H1 (cell line): Measurements from ENCODE around the gene GPSM1.

ENCODE experiments used
- BRCA1 ChIP-seq: IDR thresholded peaks from 2 replicates; pipeline ENCODE4 v1.6.1; 2012; ENCODE audit warnings: low read depth, low read length, improper control_type of control experiment
- CEBPB ChIP-seq: IDR thresholded peaks from 2 replicates; pipeline ENCODE4 v1.6.1; 2012; ENCODE audit warnings: low read depth, low read length
- EP300 ChIP-seq, 2 experiments: IDR thresholded peaks; 1 replicate in 1 of 2; 2 replicates in 1 of 2; pipeline ENCODE4 v1.6.1; 2011 to 2012; ENCODE audit warnings: low read depth in 2 of 2, low read length in 2 of 2, mild to moderate bottlenecking in 2 of 2, borderline replicate concordance in 1 of 2, inconsistent platforms in 1 of 2, moderate library complexity in 1 of 2
- EZH2 ChIP-seq: fragments of 200-600 bp; sonication (generic); IDR thresholded peaks from 2 replicates; pipeline ENCODE4 v1.7.1; 2012; ENCODE audit warnings: low read depth, mild to moderate bottlenecking, moderate library complexity, low read length, inconsistent platforms; ENCODE audit not compliant: severe bottlenecking
- POLR2A ChIP-seq, 2 experiments: IDR thresholded peaks; 1 replicate in 1 of 2; 2 replicates in 1 of 2; pipeline ENCODE4 v1.6.1; 2011; ENCODE audit warnings: low read depth in 2 of 2, low read length in 2 of 2, mild to moderate bottlenecking in 2 of 2; ENCODE audit errors: control extremely low read depth in 1 of 2
- POLR2AphosphoS5 ChIP-seq: IDR thresholded peaks from 2 replicates; pipeline ENCODE4 v1.6.1; 2011; ENCODE audit warnings: low read depth, low read length
- RXRA ChIP-seq: IDR thresholded peaks from 2 replicates; pipeline ENCODE4 v1.6.1; 2011; ENCODE audit warnings: low read depth, mild to moderate bottlenecking, low read length, moderate library complexity; ENCODE audit not compliant: insufficient read depth
- TF ChIP-seq, protein P1 (sequence below): fragments of 300-600 bp; sonication (generic); IDR thresholded peaks from 2 replicates; pipeline ENCODE4 v1.7.1; 2012; ENCODE audit warnings: low read length, moderate library complexity, mild to moderate bottlenecking, inconsistent platforms; ENCODE audit not compliant: insufficient replicate concordance
- TF ChIP-seq, protein P2 (sequence below): IDR thresholded peaks from 2 replicates; pipeline ENCODE4 v1.6.1; 2011; ENCODE audit warnings: low read length, improper control_type of control experiment

DNA sequence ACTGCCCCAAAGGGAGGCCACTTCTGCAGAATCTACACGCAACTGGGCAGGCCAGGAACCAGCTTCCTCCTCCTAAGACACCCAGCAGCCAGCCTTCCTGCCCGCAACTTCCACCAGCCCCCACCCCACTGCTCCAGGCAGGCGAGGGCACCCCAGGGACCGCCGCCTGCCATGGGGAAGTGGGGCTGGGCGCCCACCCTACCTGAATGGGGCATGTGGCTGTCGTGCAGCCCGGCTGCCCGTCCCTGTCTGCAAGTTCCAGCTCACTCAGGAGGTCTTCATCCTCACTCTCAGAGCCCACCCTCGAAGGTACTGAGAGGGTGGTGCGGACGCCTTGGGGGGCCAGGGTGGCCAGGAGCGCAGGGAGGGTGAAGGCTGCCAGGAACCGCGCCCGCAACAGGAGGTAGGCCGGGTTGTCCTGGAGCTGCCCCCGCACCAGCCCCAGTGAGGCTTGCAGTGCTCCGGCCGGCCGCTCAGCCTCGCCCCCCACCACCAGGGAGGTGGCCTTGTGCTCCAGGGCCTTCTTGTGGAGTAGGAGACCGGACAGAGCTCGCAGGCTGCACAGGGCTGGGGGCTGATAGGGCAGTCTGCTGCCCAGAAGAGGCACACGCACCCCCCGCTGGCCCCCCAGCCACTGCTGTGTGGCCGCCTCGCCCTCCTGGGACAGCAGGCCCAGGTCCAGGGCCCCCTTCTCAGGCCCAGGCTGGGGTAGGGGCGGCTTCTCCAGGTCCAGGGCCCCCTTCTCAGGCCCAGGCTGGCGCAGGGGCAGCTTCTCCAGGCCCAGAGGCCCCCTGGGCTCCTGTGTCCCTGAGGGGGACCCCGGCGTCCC, 50.2 kb downstream of the GPSM1 start:
- no peak for TF ChIP-seq CEBPB
- TF ChIP-seq POLR2AphosphoS5 = no peak; the same call in 1 of the 2 replicates
- TF ChIP-seq EZH2 = no peak
- TF ChIP-seq BRCA1 = no peak
- TF ChIP-seq RXRA = no peak
- TF ChIP-seq POLR2A (IDR thresholded peaks at IDR 0.05; ENCODE audit: control extremely low read depth in 1 of 2, low read depth in 2 of 2, low read length in 2 of 2) = no peak
- TF ChIP-seq, protein P1, sequence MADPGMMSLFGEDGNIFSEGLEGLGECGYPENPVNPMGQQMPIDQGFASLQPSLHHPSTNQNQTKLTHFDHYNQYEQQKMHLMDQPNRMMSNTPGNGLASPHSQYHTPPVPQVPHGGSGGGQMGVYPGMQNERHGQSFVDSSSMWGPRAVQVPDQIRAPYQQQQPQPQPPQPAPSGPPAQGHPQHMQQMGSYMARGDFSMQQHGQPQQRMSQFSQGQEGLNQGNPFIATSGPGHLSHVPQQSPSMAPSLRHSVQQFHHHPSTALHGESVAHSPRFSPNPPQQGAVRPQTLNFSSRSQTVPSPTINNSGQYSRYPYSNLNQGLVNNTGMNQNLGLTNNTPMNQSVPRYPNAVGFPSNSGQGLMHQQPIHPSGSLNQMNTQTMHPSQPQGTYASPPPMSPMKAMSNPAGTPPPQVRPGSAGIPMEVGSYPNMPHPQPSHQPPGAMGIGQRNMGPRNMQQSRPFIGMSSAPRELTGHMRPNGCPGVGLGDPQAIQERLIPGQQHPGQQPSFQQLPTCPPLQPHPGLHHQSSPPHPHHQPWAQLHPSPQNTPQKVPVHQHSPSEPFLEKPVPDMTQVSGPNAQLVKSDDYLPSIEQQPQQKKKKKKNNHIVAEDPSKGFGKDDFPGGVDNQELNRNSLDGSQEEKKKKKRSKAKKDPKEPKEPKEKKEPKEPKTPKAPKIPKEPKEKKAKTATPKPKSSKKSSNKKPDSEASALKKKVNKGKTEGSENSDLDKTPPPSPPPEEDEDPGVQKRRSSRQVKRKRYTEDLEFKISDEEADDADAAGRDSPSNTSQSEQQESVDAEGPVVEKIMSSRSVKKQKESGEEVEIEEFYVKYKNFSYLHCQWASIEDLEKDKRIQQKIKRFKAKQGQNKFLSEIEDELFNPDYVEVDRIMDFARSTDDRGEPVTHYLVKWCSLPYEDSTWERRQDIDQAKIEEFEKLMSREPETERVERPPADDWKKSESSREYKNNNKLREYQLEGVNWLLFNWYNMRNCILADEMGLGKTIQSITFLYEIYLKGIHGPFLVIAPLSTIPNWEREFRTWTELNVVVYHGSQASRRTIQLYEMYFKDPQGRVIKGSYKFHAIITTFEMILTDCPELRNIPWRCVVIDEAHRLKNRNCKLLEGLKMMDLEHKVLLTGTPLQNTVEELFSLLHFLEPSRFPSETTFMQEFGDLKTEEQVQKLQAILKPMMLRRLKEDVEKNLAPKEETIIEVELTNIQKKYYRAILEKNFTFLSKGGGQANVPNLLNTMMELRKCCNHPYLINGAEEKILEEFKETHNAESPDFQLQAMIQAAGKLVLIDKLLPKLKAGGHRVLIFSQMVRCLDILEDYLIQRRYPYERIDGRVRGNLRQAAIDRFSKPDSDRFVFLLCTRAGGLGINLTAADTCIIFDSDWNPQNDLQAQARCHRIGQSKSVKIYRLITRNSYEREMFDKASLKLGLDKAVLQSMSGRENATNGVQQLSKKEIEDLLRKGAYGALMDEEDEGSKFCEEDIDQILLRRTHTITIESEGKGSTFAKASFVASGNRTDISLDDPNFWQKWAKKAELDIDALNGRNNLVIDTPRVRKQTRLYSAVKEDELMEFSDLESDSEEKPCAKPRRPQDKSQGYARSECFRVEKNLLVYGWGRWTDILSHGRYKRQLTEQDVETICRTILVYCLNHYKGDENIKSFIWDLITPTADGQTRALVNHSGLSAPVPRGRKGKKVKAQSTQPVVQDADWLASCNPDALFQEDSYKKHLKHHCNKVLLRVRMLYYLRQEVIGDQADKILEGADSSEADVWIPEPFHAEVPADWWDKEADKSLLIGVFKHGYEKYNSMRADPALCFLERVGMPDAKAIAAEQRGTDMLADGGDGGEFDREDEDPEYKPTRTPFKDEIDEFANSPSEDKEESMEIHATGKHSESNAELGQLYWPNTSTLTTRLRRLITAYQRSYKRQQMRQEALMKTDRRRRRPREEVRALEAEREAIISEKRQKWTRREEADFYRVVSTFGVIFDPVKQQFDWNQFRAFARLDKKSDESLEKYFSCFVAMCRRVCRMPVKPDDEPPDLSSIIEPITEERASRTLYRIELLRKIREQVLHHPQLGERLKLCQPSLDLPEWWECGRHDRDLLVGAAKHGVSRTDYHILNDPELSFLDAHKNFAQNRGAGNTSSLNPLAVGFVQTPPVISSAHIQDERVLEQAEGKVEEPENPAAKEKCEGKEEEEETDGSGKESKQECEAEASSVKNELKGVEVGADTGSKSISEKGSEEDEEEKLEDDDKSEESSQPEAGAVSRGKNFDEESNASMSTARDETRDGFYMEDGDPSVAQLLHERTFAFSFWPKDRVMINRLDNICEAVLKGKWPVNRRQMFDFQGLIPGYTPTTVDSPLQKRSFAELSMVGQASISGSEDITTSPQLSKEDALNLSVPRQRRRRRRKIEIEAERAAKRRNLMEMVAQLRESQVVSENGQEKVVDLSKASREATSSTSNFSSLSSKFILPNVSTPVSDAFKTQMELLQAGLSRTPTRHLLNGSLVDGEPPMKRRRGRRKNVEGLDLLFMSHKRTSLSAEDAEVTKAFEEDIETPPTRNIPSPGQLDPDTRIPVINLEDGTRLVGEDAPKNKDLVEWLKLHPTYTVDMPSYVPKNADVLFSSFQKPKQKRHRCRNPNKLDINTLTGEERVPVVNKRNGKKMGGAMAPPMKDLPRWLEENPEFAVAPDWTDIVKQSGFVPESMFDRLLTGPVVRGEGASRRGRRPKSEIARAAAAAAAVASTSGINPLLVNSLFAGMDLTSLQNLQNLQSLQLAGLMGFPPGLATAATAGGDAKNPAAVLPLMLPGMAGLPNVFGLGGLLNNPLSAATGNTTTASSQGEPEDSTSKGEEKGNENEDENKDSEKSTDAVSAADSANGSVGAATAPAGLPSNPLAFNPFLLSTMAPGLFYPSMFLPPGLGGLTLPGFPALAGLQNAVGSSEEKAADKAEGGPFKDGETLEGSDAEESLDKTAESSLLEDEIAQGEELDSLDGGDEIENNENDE = no peak
- TF ChIP-seq, protein P2, sequence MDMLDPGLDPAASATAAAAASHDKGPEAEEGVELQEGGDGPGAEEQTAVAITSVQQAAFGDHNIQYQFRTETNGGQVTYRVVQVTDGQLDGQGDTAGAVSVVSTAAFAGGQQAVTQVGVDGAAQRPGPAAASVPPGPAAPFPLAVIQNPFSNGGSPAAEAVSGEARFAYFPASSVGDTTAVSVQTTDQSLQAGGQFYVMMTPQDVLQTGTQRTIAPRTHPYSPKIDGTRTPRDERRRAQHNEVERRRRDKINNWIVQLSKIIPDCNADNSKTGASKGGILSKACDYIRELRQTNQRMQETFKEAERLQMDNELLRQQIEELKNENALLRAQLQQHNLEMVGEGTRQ = no peak
- TF ChIP-seq EP300 (IDR thresholded peaks at IDR 0.05; ENCODE audit: borderline replicate concordance in 1 of 2, low read depth in 2 of 2, low read length in 2 of 2) = no peak
